ENCODE measurements around the gene MKNK1.

Gene MKNK1

GRCh38 chr1:46508757-46509156 lies 95.3 kb downstream of the MKNK1 start:
- no peaks in the 10 kb centered on the region for H3K27me3 ChIP-seq (ENCODE audit: insufficient read depth, poor library complexity, severe bottlenecking)
- H3K4me3 ChIP-seq (replicated peaks; ENCODE audit: insufficient read depth, low read length): no peak overlapping the region
- no peak for DNase-seq (ENCODE audit: low read depth in 1 of 2, low spot score in 1 of 2)
- no peak for TF ChIP-seq REST (IDR thresholded peaks at IDR 0.05; ENCODE audit: insufficient replicate concordance, low read depth)
- TF ChIP-seq CTCF (IDR thresholded peaks at IDR 0.05; ENCODE audit: insufficient read depth, low read length): no peak
- TF ChIP-seq POLR2AphosphoS5 (IDR thresholded peaks at IDR 0.05; ENCODE audit: low read depth): no peak
- no peak for TF ChIP-seq GABPA (IDR thresholded peaks at IDR 0.05; ENCODE audit: low read depth)
- TF ChIP-seq SPI1 (IDR thresholded peaks at IDR 0.05; ENCODE audit: borderline replicate concordance, low read depth): no peak
- H3K27ac ChIP-seq (replicated peaks): no peak overlapping the region

Data from HL-60 (cell line).